Adipose tissue (tissue), 3 donors: ENCODE results near the gene AGBL1. TPM values are rescaled to one million over a fixed set of nuclear protein-coding genes. Genes with fewer than 3 reads are reported as not detected.

Experiments used
- H3K27ac ChIP-seq: one replicate; pipeline ENCODE4 v1.5.1; 2013; ENCODE audit warnings: low read depth, low read length
- WGBS, 3 donors: extraction: QIAGEN DNeasy Blood & Tissue Kit; methylation state at CpG; one replicate each; pipeline ENCODE4 v1.1.7; 2013; 5-methylcytosine and 5-hydroxymethylcytosine counted together
- polyA plus RNA-seq, 3 donors: library from polyadenylated mRNA; stranded (reverse); fragments of 200-250 nt; gene quantifications; one replicate each; pipeline ENCODE4 v1.2.3, GENCODE V29; 2013
- donor health status: healthy with polysubstance abuse.
- donor health status: Bipolar disorder and iron deficiency.
- donor health status: healthy.

AGBL1 gene
- polyA plus RNA-seq, 3 donors, result not detected

- no peak overlapping the region for H3K27ac ChIP-seq
- whole genome bisulfite sequencing, 3 donors, result 84 to 94% (median 93%) methylated on average over 4 of the region's 4 CpGs
Observed at GRCh38 chr15:86676002-86676401, 596.3 kb downstream of the AGBL1 start.

- WGBS, 3 donors, result 27 to 33% (median 29%) methylated on average over 6 of the region's 6 CpGs
Observed at GRCh38 chr15:86677278-86677677, 597.6 kb downstream of the AGBL1 start.

GRCh38 chr15:86685263-86685662 lies 605.6 kb downstream of the AGBL1 start:
- H3K27ac ChIP-seq, result no peak overlapping the region
- WGBS, 3 donors, result 79 to 90% (median 86%) methylated on average over 3 of the region's 3 CpGs

More at GRCh38 chr15:86677278-86677677, 597.6 kb downstream of the AGBL1 start:
- no peak overlapping the region for H3K27ac ChIP-seq

- H3K27ac ChIP-seq, result no peak overlapping the region
- WGBS, 3 donors, result 71 to 86% (median 80%) methylated on average over 4 of the region's 4 CpGs
Observed at GRCh38 chr15:86689006-86689405, 609.3 kb downstream of the AGBL1 start.

- WGBS, 3 donors, result 85 to 86% (median 86%) methylated on average over 1 of the region's 1 CpG
- H3K27ac ChIP-seq, result no peak overlapping the region
Observed at GRCh38 chr15:86690566-86690965, 610.9 kb downstream of the AGBL1 start.

GRCh38 chr15:86691091-86691663 lies 611.5 kb downstream of the AGBL1 start:
- no peak overlapping the region for H3K27ac ChIP-seq
- WGBS, 3 donors, result 27 to 49% (median 43%) methylated on average over 2 of the region's 2 CpGs

- no peak overlapping the region for H3K27ac ChIP-seq
- WGBS, 3 donors, result 42 to 52% (median 44%) methylated on average over 3 of the region's 3 CpGs
Observed at GRCh38 chr15:86700864-86701610, 621.4 kb downstream of the AGBL1 start.

- no peak overlapping the region for H3K27ac ChIP-seq
Observed at GRCh38 chr15:86701611-86701963, 621.9 kb downstream of the AGBL1 start.

- no peak overlapping the region for H3K27ac ChIP-seq
- WGBS, 3 donors, result 40 to 63% (median 58%) methylated on average over 1 of the region's 1 CpG
Observed at GRCh38 chr15:86706813-86707212, 627.1 kb downstream of the AGBL1 start.

GRCh38 chr15:86711476-86711875 lies 631.8 kb downstream of the AGBL1 start:
- 37 to 95% (median 94%) methylated on average over 1 of the region's 1 CpG for WGBS, 3 donors
- no peak overlapping the region for H3K27ac ChIP-seq

- WGBS, 3 donors, result 7 to 21% (median 10%) methylated on average over 1 of the region's 1 CpG
- H3K27ac ChIP-seq, result no peak overlapping the region
Observed at GRCh38 chr15:86714241-86714640, 634.6 kb downstream of the AGBL1 start.

GRCh38 chr15:86725628-86726027 lies 646.0 kb downstream of the AGBL1 start:
- no peak overlapping the region for H3K27ac ChIP-seq

- WGBS, 3 donors, result 65 to 83% (median 83%) methylated on average over 5 of the region's 5 CpGs
- H3K27ac ChIP-seq, result no peak overlapping the region
Observed at GRCh38 chr15:86735247-86736040, 655.8 kb downstream of the AGBL1 start.

GRCh38 chr15:86741917-86742316 lies 662.2 kb downstream of the AGBL1 start:
- no peak overlapping the region for H3K27ac ChIP-seq
- 49 to 68% (median 60%) methylated on average over 4 of the region's 4 CpGs for WGBS, 3 donors

- 44 to 59% (median 57%) methylated on average over 6 of the region's 6 CpGs for WGBS, 3 donors
- H3K27ac ChIP-seq, result no peak overlapping the region
Observed at GRCh38 chr15:86743283-86743903, 663.7 kb downstream of the AGBL1 start.

- 55 to 76% (median 73%) methylated on average over 7 of the region's 7 CpGs for WGBS, 3 donors
Observed at GRCh38 chr15:86744198-86744780, 664.6 kb downstream of the AGBL1 start.

GRCh38 chr15:86751116-86751515 lies 671.4 kb downstream of the AGBL1 start:
- H3K27ac ChIP-seq, result no peak overlapping the region
- WGBS, 3 donors, result 36 to 64% (median 50%) methylated on average over 1 of the region's 1 CpG

More at GRCh38 chr15:86744198-86744780, 664.6 kb downstream of the AGBL1 start:
- no peak overlapping the region for H3K27ac ChIP-seq

- 61 to 76% (median 75%) methylated on average over 3 of the region's 3 CpGs for WGBS, 3 donors
- no peak overlapping the region for H3K27ac ChIP-seq
Observed at GRCh38 chr15:86754846-86755245, 675.2 kb downstream of the AGBL1 start.

- no peak overlapping the region for H3K27ac ChIP-seq
- 82 to 92% (median 92%) methylated on average over 3 of the region's 3 CpGs for WGBS, 3 donors
Observed at GRCh38 chr15:86756688-86757087, 677.0 kb downstream of the AGBL1 start.
